Measurements from ENCODE around the gene LAMTOR1. TPM values are rescaled to one million over a fixed set of nuclear protein-coding genes. Genes with fewer than 3 reads are reported as not detected.

Gene LAMTOR1
- total RNA-seq, 1 experiment from 2014 or later = 96.3 TPM

GRCh38 chr11:72091292-72091691 is 11.8 kb downstream of the LAMTOR1 start:
- no CpG with 5 or more reads among the region's 4 CpGs for WGBS (ENCODE audit: extremely low coverage, insufficient read length, low lambda C conversion rate)
- Histone ChIP-seq H3K4me1 (ENCODE audit: insufficient read depth, low read length) (no peaks in the 10 kb centered on the region), H3K56ac (ENCODE audit: insufficient read length, low read depth, low read length) (no peak overlapping the region), H3K4ac (ENCODE audit: low read depth, low read length) (no peak overlapping the region), H2BK12ac (ENCODE audit: insufficient read length, low read depth, low read length) (no peak overlapping the region), H2AFZ (ENCODE audit: low read length) (no peak overlapping the region), H3K79me1 (ENCODE audit: insufficient read depth, low read depth, low read length, poor library complexity, severe bottlenecking) (no peaks in the 10 kb centered on the region), H4K5ac (ENCODE audit: insufficient read length, low read depth, low read length) (no peak overlapping the region), H2BK20ac (ENCODE audit: low read depth, low read length, poor library complexity, severe bottlenecking) (no peak overlapping the region), H4K8ac (replicated peaks; ENCODE audit: insufficient read length, low read depth, low read length) (no peak overlapping the region), H2BK15ac (ENCODE audit: low read depth, low read length) (no peak overlapping the region), H3K4me2 (ENCODE audit: insufficient read depth, insufficient read length, low read length) (no peak overlapping the region), H3K23me2 (ENCODE audit: insufficient read length, low read depth, low read length, poor library complexity, severe bottlenecking) (no peaks in the 10 kb centered on the region), H4K91ac (ENCODE audit: insufficient read length, low read depth, low read length) (no peak overlapping the region), H3K79me2 (ENCODE audit: insufficient read depth, low read length) (no peaks in the 10 kb centered on the region), H3K14ac (ENCODE audit: insufficient read depth, low read length) (no peak overlapping the region), H2BK120ac (ENCODE audit: low read depth, low read length, poor library complexity, severe bottlenecking) (no peak overlapping the region), H3K9me3 (ENCODE audit: control insufficient read depth, low read depth, low read length) (no peaks in the 10 kb centered on the region), H2AK5ac (ENCODE audit: insufficient read length, low read length) (no peak overlapping the region), H3K27me3 (ENCODE audit: insufficient read depth, low read length) (no peaks in the 10 kb centered on the region), H2BK5ac (ENCODE audit: insufficient read length, low read length) (no peak overlapping the region), H4K20me1 (ENCODE audit: control insufficient read depth, insufficient read depth, insufficient read length) (no peaks in the 10 kb centered on the region), H3T11ph (ENCODE audit: low read length) (no peak overlapping the region), H3K27ac (ENCODE audit: insufficient read length, low read depth, low read length) (no peak overlapping the region), H3K18ac (ENCODE audit: insufficient read length, low read depth, low read length) (no peak overlapping the region), H3K23ac (ENCODE audit: insufficient read length, low read depth, low read length) (no peak overlapping the region), H3K9ac (ENCODE audit: extremely low read depth, insufficient read length, low read length) (no peak overlapping the region)
- Mint-ChIP-seq H3K4me1 (peaks cover 16 to 18% of the 10 kb centered on the region in 2 experiments), H3K9me3 (no peaks in the 10 kb centered on the region; a peak in 1 of 5 replicates), H3K36me3 (ENCODE audit: insufficient read depth in 1 of 3, low read depth in 3 of 3) (peaks cover 4 to 29% (median 15%) of the 10 kb centered on the region in 3 experiments), H3K27me3 (ENCODE audit: low read depth) (no peaks in the 10 kb centered on the region), H3K4me3 (peak overlapping the region in 1 of 2 experiments; percentile 17; a peak in 1 of 5 replicates), H3K27ac (peak overlapping the region; percentile 31 to 94 (median 36); a peak in 5 of 7 replicates)
- peak; percentile 85 for DNase-seq
- TF ChIP-seq CTCF (conservative IDR thresholded peaks at IDR 0.05) = peak; percentile 94

Measured in H9 (cell line).